ENCODE measurements around the gene BRAT1. TPM values are rescaled to one million over a fixed set of nuclear protein-coding genes. Genes with fewer than 3 reads are reported as not detected.

Gene BRAT1
- total and polyA plus RNA-seq, 2 donors (not counting 1 experiment from before 2014, with no cell fraction given) = 36.8 to 68.3 TPM

GRCh38 chr7:2507917-2508306 lies 47.4 kb downstream of the BRAT1 start:
- Mint-ChIP-seq H3K9me3 (ENCODE audit: insufficient read depth) (no peaks in the 10 kb centered on the region), H3K27ac (peak overlapping the region; percentile 99), H3K27me3 (no peaks in the 10 kb centered on the region), H3K4me1 (peaks cover 61% of the 10 kb centered on the region), H3K4me3 (peak overlapping the region; percentile 88)
- intact Hi-C loops (cut with micrococcal nuclease) = loop anchor here (1.0 kb wide), 1 partner anchor 105 kb away; the partner anchor contains the start of gene CHST12
- POLR2A ChIA-PET = interaction anchor here (7.5 kb wide), 1 partner anchor 17 kb away, joined by 340 read pairs; the partner anchor contains the start of gene LFNG
- no peaks in the 10 kb centered on the region for H3K27me3 ChIP-seq (replicated peaks in 1 of 4; ENCODE audit: control extremely low read depth in 1 of 4, control insufficient read depth in 3 of 4, insufficient read depth in 4 of 4, low read length in 3 of 4)
- H3K36me3 ChIP-seq (replicated peaks in 1 of 2; ENCODE audit: control extremely low read depth in 1 of 2, control insufficient read depth in 1 of 2, extremely low read depth in 1 of 2, insufficient read depth in 2 of 2, low read length in 1 of 2) = no peaks in the 10 kb centered on the region
- H3K27ac ChIP-seq (ENCODE audit: low read length in 2 of 2) = peak overlapping the region; percentile 99 to 100
- DNase-seq = no peak
- H3K4me1 ChIP-seq (ENCODE audit: control insufficient read depth in 2 of 2, insufficient read depth in 2 of 2, low read length in 2 of 2) = peaks cover 52 to 57% of the 10 kb centered on the region in 2 donors
- peaks cover 14% of the 10 kb centered on the region for H3K79me2 ChIP-seq (ENCODE audit: control insufficient read depth, insufficient read depth, low read length)
- H4K20me1 ChIP-seq (ENCODE audit: control insufficient read depth, insufficient read depth, low read length, poor library complexity, severe bottlenecking) = no peaks in the 10 kb centered on the region
- H3K4me3 ChIP-seq (ENCODE audit: control extremely low read depth in 1 of 5, extremely low read depth in 1 of 5, insufficient read depth in 1 of 5, low read depth in 2 of 5, low read length in 4 of 5) = peak overlapping the region in 1 of 5 experiments; percentile 1
- 62% methylated on average over 6 of the region's 6 CpGs for WGBS (ENCODE audit: insufficient coverage)
- H2AFZ ChIP-seq (ENCODE audit: insufficient read depth, low read depth, low read length, poor library complexity, severe bottlenecking) = no peak overlapping the region
- no peak for ATAC-seq (ENCODE audit: low read depth)
- H3K4me2 ChIP-seq (replicated peaks; ENCODE audit: low read depth, low read length, poor library complexity, severe bottlenecking) = peak overlapping the region; percentile 93
- H3K9me3 ChIP-seq (ENCODE audit: control extremely low read depth in 1 of 3, control insufficient read depth in 2 of 3, insufficient read depth in 1 of 3, low read length in 2 of 3) = no peaks in the 10 kb centered on the region
- TF ChIP-seq CTCF (IDR thresholded peaks at IDR 0.05) (no peak), EZH2 (IDR thresholded peaks at IDR 0.05; ENCODE audit: borderline replicate concordance, insufficient read depth, low read depth, low read length, poor library complexity, severe bottlenecking) (no peak)
- no peak overlapping the region for H3K9ac ChIP-seq (ENCODE audit: low read length)
- CTCF ChIA-PET = interaction anchor here (0.9 to 5.0 kb wide), 4 partner anchors 10 to 28 kb away, joined by 3 to 23 read pairs (median 3); no protein-coding TSS in a partner anchor

- H3K4me2 ChIP-seq (replicated peaks; ENCODE audit: low read depth, low read length, poor library complexity, severe bottlenecking) = peak overlapping the region; percentile 93
- H3K27ac Mint-ChIP-seq = peak overlapping the region; percentile 99
Observed at GRCh38 chr7:2507208-2507916, 48.0 kb downstream of the BRAT1 start.

More at GRCh38 chr7:2507208-2507916, 48.0 kb downstream of the BRAT1 start:
- ChIA-PET CTCF (interaction anchor here (0.9 to 5.0 kb wide), 3 partner anchors 16 to 28 kb away, joined by 3 to 23 read pairs (median 3); no protein-coding TSS in a partner anchor), POLR2A (interaction anchor here (7.5 kb wide), 1 partner anchor 17 kb away, joined by 340 read pairs; the partner anchor contains the start of gene LFNG)
- intact Hi-C loops (cut with micrococcal nuclease) = no loop called here
- no peak for ATAC-seq (ENCODE audit: low read depth)
- H3K9me3 ChIP-seq (ENCODE audit: control extremely low read depth in 1 of 3, control insufficient read depth in 2 of 3, insufficient read depth in 1 of 3, low read length in 2 of 3) = no peaks in the 10 kb centered on the region
- H3K9ac ChIP-seq (ENCODE audit: low read length) = no peak overlapping the region
- H3K36me3 ChIP-seq (replicated peaks in 1 of 2; ENCODE audit: control extremely low read depth in 1 of 2, control insufficient read depth in 1 of 2, extremely low read depth in 1 of 2, insufficient read depth in 2 of 2, low read length in 1 of 2) = no peaks in the 10 kb centered on the region
- peaks cover 46 to 51% of the 10 kb centered on the region in 2 donors for H3K4me1 ChIP-seq (ENCODE audit: control insufficient read depth in 2 of 2, insufficient read depth in 2 of 2, low read length in 2 of 2)
- peak overlapping the region; percentile 99 to 100 for H3K27ac ChIP-seq (ENCODE audit: low read length in 2 of 2)
- peaks cover 11% of the 10 kb centered on the region for H3K79me2 ChIP-seq (ENCODE audit: control insufficient read depth, insufficient read depth, low read length)
- no peaks in the 10 kb centered on the region for H3K27me3 Mint-ChIP-seq
- no peak overlapping the region for H3K4me3 Mint-ChIP-seq
- no peaks in the 10 kb centered on the region for H3K9me3 Mint-ChIP-seq (ENCODE audit: insufficient read depth)
- TF ChIP-seq CTCF (IDR thresholded peaks at IDR 0.05) = no peak
- TF ChIP-seq EZH2 (IDR thresholded peaks at IDR 0.05; ENCODE audit: borderline replicate concordance, insufficient read depth, low read depth, low read length, poor library complexity, severe bottlenecking) = no peak
- H3K27me3 ChIP-seq (replicated peaks in 1 of 4; ENCODE audit: control extremely low read depth in 1 of 4, control insufficient read depth in 3 of 4, insufficient read depth in 4 of 4, low read length in 3 of 4) = no peaks in the 10 kb centered on the region
- WGBS (ENCODE audit: insufficient coverage) = 82% methylated on average over 18 of the region's 26 CpGs
- no peak overlapping the region for H3K4me3 ChIP-seq (ENCODE audit: control extremely low read depth in 1 of 5, extremely low read depth in 1 of 5, insufficient read depth in 1 of 5, low read depth in 2 of 5, low read length in 4 of 5)
- H2AFZ ChIP-seq (ENCODE audit: insufficient read depth, low read depth, low read length, poor library complexity, severe bottlenecking) = no peak overlapping the region
- no peaks in the 10 kb centered on the region for H4K20me1 ChIP-seq (ENCODE audit: control insufficient read depth, insufficient read depth, low read length, poor library complexity, severe bottlenecking)
- no peak for DNase-seq
- peaks cover 55% of the 10 kb centered on the region for H3K4me1 Mint-ChIP-seq

Measured in B cell (primary cell).